K562 (cell line): Measurements from ENCODE around the gene DOK7. TPM values are rescaled to one million over a fixed set of nuclear protein-coding genes. Genes with fewer than 3 reads are reported as not detected.

Source experiments
- ATAC-seq: fragments of 200-7000 bp; cut with Tn5 transposase; 3 replicates; pipeline ENCODE4 v1.9.1; 2020; ENCODE audit warnings: moderate library complexity
- BruUV-seq: library from RNA; stranded (reverse); fragments of 400-500 nt; replicated peaks from 2 replicates; lab custom pipeline; 2021; lab: Mats Ljungman, UMichigan
- CTCF ChIA-PET: fragments of 300-600 bp; formaldehyde crosslinking; extraction: SDS; loops from one replicate; lab custom pipeline; 2021; ENCODE audit warnings: low intra/inter-chr PET ratio; lab: Yijun Ruan, JAX
- POLR2A ChIA-PET: fragments of 300-600, 350-650 bp; sonication (Branson Sonifier 250); formaldehyde crosslinking; extraction: SDS; loops from one replicate; lab custom pipeline; 2021; ENCODE audit warnings: antibody characterized with exemption, inconsistent platforms; lab: Yijun Ruan, JAX
- DNase-seq, 4 experiments: peaks; one replicate each; pipeline versions ENCODE4 v3.0.0 to v3.0.0-alpha.2; 2011 to 2018; ENCODE audit warnings: low spot score in 3 of 4, mixed read lengths in 3 of 4; ENCODE audit errors: extremely low read depth in 1 of 4
- FAIRE-seq: peaks from 2 replicates; lab custom pipeline; 2011; peaks lifted over from hg19 to GRCh38; lab: Jason Lieb, UNC
- H2AFZ ChIP-seq: 2 replicates; pipeline ENCODE4 v1.6.0; 2011; ENCODE audit warnings: low read depth, low read length, control low read depth, inconsistent platforms
- H3K27ac ChIP-seq: fragments of 200-600 bp; 3 replicates; pipeline ENCODE4 v1.8.0; 2011; ENCODE audit warnings: low read depth, mild to moderate bottlenecking, control low read depth, inconsistent platforms, low read length, moderate library complexity, mixed read lengths; ENCODE audit errors: extremely low read depth
- H3K27me3 ChIP-seq, 2 experiments: fragments of 300-600 bp in 1 of 2; 2 replicates in 1 of 2; 3 replicates in 1 of 2; pipeline versions ENCODE4 v1.6.0 to v1.8.0; 2011; ENCODE audit warnings: inconsistent platforms in 2 of 2, low read length in 2 of 2, mild to moderate bottlenecking in 1 of 2, mixed read lengths in 1 of 2, moderate library complexity in 1 of 2; ENCODE audit not compliant: control insufficient read depth in 2 of 2, insufficient read depth in 2 of 2
- H3K36me3 ChIP-seq: fragments of 300-600 bp; 3 replicates; pipeline ENCODE4 v1.8.0; 2011; ENCODE audit warnings: mild to moderate bottlenecking, low read length, inconsistent platforms; ENCODE audit not compliant: control insufficient read depth, insufficient read depth
- H3K4me1 ChIP-seq, 2 experiments: fragments of 200-600 bp in 1 of 2; replicated peaks in 1 of 2; 2 replicates in 1 of 2; 3 replicates in 1 of 2; pipeline versions ENCODE4 v1.5.1 to v1.8.0; 2011; ENCODE audit warnings: inconsistent platforms in 2 of 2, low read length in 2 of 2, mild to moderate bottlenecking in 1 of 2, mixed read lengths in 1 of 2, moderate library complexity in 1 of 2; ENCODE audit not compliant: control insufficient read depth in 2 of 2, insufficient read depth in 2 of 2
- H3K4me2 ChIP-seq: 2 replicates; pipeline ENCODE4 v1.6.1; 2011; ENCODE audit warnings: low read length, control low read depth, inconsistent platforms, mixed read lengths; ENCODE audit not compliant: insufficient read depth
- H3K4me3 ChIP-seq: fragments of 200-600 bp; sonication (generic), shearing (Covaris generic); 2 replicates; pipeline ENCODE4 v1.5.1; 2016; ENCODE audit warnings: control low read depth, inconsistent platforms
- H3K79me2 ChIP-seq: fragments of 200-600 bp; 3 replicates; pipeline ENCODE4 v1.8.0; 2011; ENCODE audit warnings: low read length, inconsistent platforms; ENCODE audit not compliant: control insufficient read depth, insufficient read depth
- H3K9ac ChIP-seq, 2 experiments: 2 replicates each; pipeline versions ENCODE4 v1.6.0 to v1.6.1; 2011; ENCODE audit warnings: low read depth in 2 of 2, low read length in 2 of 2, control low read depth in 1 of 2, inconsistent platforms in 1 of 2, mild to moderate bottlenecking in 1 of 2, mixed read lengths in 1 of 2; ENCODE audit not compliant: insufficient read depth in 1 of 2
- H3K9me1 ChIP-seq: one replicate; pipeline ENCODE4 v1.6.0; 2011; ENCODE audit warnings: inconsistent platforms, mild to moderate bottlenecking, low read length, moderate library complexity; ENCODE audit not compliant: control insufficient read depth, insufficient read depth
- H3K9me3 ChIP-seq: replicated peaks from 2 replicates; pipeline ENCODE4 v1.5.1; 2011; ENCODE audit warnings: low read depth, low read length, inconsistent platforms; ENCODE audit not compliant: control insufficient read depth, insufficient read depth
- H4K20me1 ChIP-seq: replicated peaks from 2 replicates; pipeline ENCODE4 v1.6.1; 2011; ENCODE audit warnings: low read length, inconsistent platforms, mixed read lengths; ENCODE audit not compliant: control insufficient read depth, insufficient read depth
- AFF4 ChIP-seq: sonication (generic); formaldehyde crosslinking; IDR thresholded peaks from 2 replicates; pipeline ENCODE4 v1.8.0; 2023; ENCODE audit warnings: mild to moderate bottlenecking, missing genetic modification reagents
- BMI1 ChIP-seq: fragments of 150-350 bp; IDR thresholded peaks from 2 replicates; pipeline ENCODE4 v1.6.1; 2014; ENCODE audit warnings: low read length
- CHD1 ChIP-seq: fragments of 200-600 bp; sonication (generic); IDR thresholded peaks from one replicate; pipeline ENCODE4 v1.6.1; 2012; ENCODE audit warnings: mild to moderate bottlenecking, moderate library complexity, low read length, inconsistent platforms
- CREBBP ChIP-seq: IDR thresholded peaks from one replicate; pipeline ENCODE4 v1.6.1; 2012; ENCODE audit warnings: low read depth, mild to moderate bottlenecking, control low read depth, inconsistent platforms, low read length
- HMG20A ChIP-seq: fragments of 450-650 bp; formaldehyde crosslinking; conservative IDR thresholded peaks from 2 replicates; pipeline ENCODE4 v1.4.0; 2020; ENCODE audit warnings: mild to moderate bottlenecking, mixed read lengths
- HNRNPH1 ChIP-seq: fragments of 200-400 bp; formaldehyde crosslinking; optimal IDR thresholded peaks from 2 replicates; pipeline ENCODE3; 2017; ENCODE audit warnings: low read depth, mild to moderate bottlenecking, low read length, moderate library complexity
- IRF2 ChIP-seq: sonication (generic); formaldehyde crosslinking; IDR thresholded peaks from 2 replicates; pipeline ENCODE4 v1.8.1; 2022; ENCODE audit warnings: mild to moderate bottlenecking, missing genetic modification reagents
- KDM2B ChIP-seq: fragments of 250-450 bp; sonication (Bioruptor Pico); IDR thresholded peaks from 2 replicates; pipeline ENCODE4 v1.8.0; 2021; ENCODE audit warnings: mild to moderate bottlenecking, moderate library complexity
- MED1 ChIP-seq: sonication (generic); formaldehyde crosslinking; IDR thresholded peaks from 2 replicates; pipeline ENCODE4 v1.8.1; 2023; ENCODE audit warnings: missing genetic modification reagents, borderline replicate concordance
- MTA3 ChIP-seq: fragments of 450-650 bp; formaldehyde crosslinking; IDR thresholded peaks from 2 replicates; pipeline ENCODE4 v1.6.1; 2017; ENCODE audit warnings: mild to moderate bottlenecking, borderline replicate concordance
- MXD1 ChIP-seq: fragments of 250-450 bp; sonication (Bioruptor Pico); IDR thresholded peaks from 2 replicates; pipeline ENCODE4 v1.8.0; 2021; ENCODE audit warnings: borderline replicate concordance, mild to moderate bottlenecking, moderate library complexity; ENCODE audit not compliant: poor library complexity, severe bottlenecking
- RFX1 ChIP-seq: fragments of 450-650 bp; IDR thresholded peaks from 2 replicates; pipeline ENCODE4 v1.6.1; 2016; ENCODE audit warnings: mild to moderate bottlenecking, moderate library complexity
- SIRT6 ChIP-seq: IDR thresholded peaks from one replicate; pipeline ENCODE4 v1.6.1; 2012; ENCODE audit warnings: low read depth, mild to moderate bottlenecking, control low read depth, inconsistent platforms, low read length, moderate library complexity
- SOX6 ChIP-seq: fragments of 450-650 bp; IDR thresholded peaks from 2 replicates; pipeline ENCODE4 v1.6.1; 2014; ENCODE audit warnings: mild to moderate bottlenecking
- STAT5A ChIP-seq: IDR thresholded peaks from 2 replicates; pipeline ENCODE4 v1.6.1; 2012; ENCODE audit warnings: low read length, inconsistent platforms, borderline replicate concordance
- TCF7 ChIP-seq: sonication (generic); IDR thresholded peaks from 2 replicates; pipeline ENCODE4 v1.6.1; 2016; ENCODE audit warnings: antibody characterized with exemption, borderline replicate concordance
- XRCC3 ChIP-seq: fragments of 450-650 bp; IDR thresholded peaks from 2 replicates; pipeline ENCODE4 v1.6.1; 2017; ENCODE audit warnings: mild to moderate bottlenecking, moderate library complexity
- ZNF23 ChIP-seq: fragments of 250-450 bp; sonication (Bioruptor Pico); IDR thresholded peaks from 2 replicates; pipeline ENCODE4 v1.4.0; 2020; ENCODE audit warnings: mild to moderate bottlenecking
- ZNF707 ChIP-seq: fragments of 250-450 bp; sonication (Bioruptor Pico); conservative IDR thresholded peaks from 2 replicates; pipeline ENCODE4 v1.8.0; 2022; ENCODE audit warnings: inconsistent platforms, mild to moderate bottlenecking, moderate library complexity
- WGBS: fragments of 100-300 bp; shearing (Covaris generic); methylation state at CpG from one replicate; pipeline ENCODE4 v1.1.6; 2016; ENCODE audit warnings: low coverage, mixed read lengths; ENCODE audit not compliant: insufficient coverage; ENCODE audit errors: missing lambda C conversion rate; 5-methylcytosine and 5-hydroxymethylcytosine counted together
- in situ Hi-C: fragments of 300-500 bp; cut with MboI; formaldehyde crosslinking; loops from 4 replicates; pipeline ENCODE4 v1.15.0; 2018; ENCODE audit warnings: inconsistent platforms, mixed read lengths
- intact Hi-C: fragments of 100-400 bp; cut with micrococcal nuclease; formaldehyde crosslinking; loops from 2 replicates; pipeline ENCODE4 v1.14.2; 2022
- polyA plus RNA-seq, 8 experiments: library from polyadenylated mRNA; depleted of rRNA in 4 of 8; stranded (reverse) in 5 of 8; unstranded in 3 of 8; fragments of >200 nt; fragmentation: Nextera tagmentation in 2 of 8; fragmentation: Illumina TruSeq in 1 of 8; extraction: Ambion mirVana in 2 of 8; extraction: Trizol in 1 of 8; gene quantifications; 2 replicates each; pipeline versions ENCODE4 v1.2.1 to v1.2.3, GENCODE V29; 2011 to 2014; ENCODE audit warnings: inconsistent platforms in 1 of 8, missing spikeins in 1 of 8
- total RNA-seq, 7 experiments: library from RNA; depleted of rRNA in 6 of 7; stranded (reverse); fragments of >200 nt in 6 of 7; fragmentation: Illumina TruSeq in 2 of 7; extraction: Trizol in 2 of 7; gene quantifications; 2 replicates each; pipeline versions ENCODE4 v1.2.1 to v1.2.3, GENCODE V29; 2011 to 2021; ENCODE audit warnings: low replicate concordance in 1 of 7

DOK7 gene
- total and polyA plus RNA-seq, 9 of the 15 experiments (the other 6 are each of a cell fraction or from before 2014, with no cell fraction given) = not detected

GRCh38 chr4:3521621-3522325 lies 58.7 kb downstream of the DOK7 start (continued):
- no peak for TF ChIP-seq BMI1

- H3K27me3 ChIP-seq = no peaks in the 10 kb centered on the region
- ChIA-PET CTCF (no interaction called here), POLR2A (interaction anchor here (1.4 kb wide), 1 partner anchor 9 kb away, joined by 6 read pairs; no protein-coding TSS in a partner anchor)
- H3K9me3 ChIP-seq = no peaks in the 10 kb centered on the region
- no peak overlapping the region for H3K27ac ChIP-seq
- intact Hi-C loops (no loop called here), in situ Hi-C loops (no loop called here)
- no peak overlapping the region for H3K9ac ChIP-seq
- no TSS peak for BruUV-seq
- WGBS = 89% methylated on average over 5 of the region's 15 CpGs
- H3K9me1 ChIP-seq = no peaks in the 10 kb centered on the region
- H2AFZ ChIP-seq = no peak overlapping the region
- H4K20me1 ChIP-seq = peaks cover 7% of the 10 kb centered on the region; the same call in 1 of the 2 replicates
- ATAC-seq = no peak
- no peaks in the 10 kb centered on the region; the same call in 2 of the 3 replicates for H3K79me2 ChIP-seq
- peaks cover 0 to 23% of the 10 kb centered on the region in 2 experiments; a peak in 2 of 5 replicates for H3K4me1 ChIP-seq
- no peak overlapping the region for H3K4me3 ChIP-seq
- peaks cover 75% of the 10 kb centered on the region; the same call in 2 of the 3 replicates for H3K36me3 ChIP-seq
- FAIRE-seq = no peak
- H3K4me2 ChIP-seq = no peak overlapping the region
- no peak for DNase-seq
- no peak for TF ChIP-seq HNRNPH1
- TF ChIP-seq CREBBP = no peak
- TF ChIP-seq SOX6 = no peak
- TF ChIP-seq AFF4 (CRISPR knock-in tag) = no peak
- TF ChIP-seq KDM2B = no peak
- no peak for TF ChIP-seq ZNF23
- TF ChIP-seq RFX1 = no peak
- TF ChIP-seq BMI1 = no peak
- TF ChIP-seq STAT5A = no peak
- TF ChIP-seq MED1 (CRISPR knock-in tag) = no peak
- TF ChIP-seq TCF7 = no peak
- TF ChIP-seq CHD1 = no peak
- no peak for TF ChIP-seq SIRT6
- no peak for TF ChIP-seq ZNF707 (CRISPR knock-in tag)
- no peak for TF ChIP-seq IRF2
- TF ChIP-seq XRCC3 = no peak
- no peak for TF ChIP-seq MTA3
- TF ChIP-seq MXD1 (CRISPR knock-in tag) = no peak
- TF ChIP-seq HMG20A (CRISPR knock-in tag) = no peak
These were observed 59.2 kb downstream of the DOK7 start for GRCh38 chr4:3522326-3522640.
